Endothelial cell of umbilical vein (primary cell): ENCODE measurements around the gene ADTRP. TPM values are rescaled to one million over a fixed set of nuclear protein-coding genes. Genes with fewer than 3 reads are reported as not detected.

Source experiments
- BruUV-seq: library from RNA; stranded (reverse); fragments of 400-500 nt; replicated peaks from 2 replicates; lab custom pipeline; 2021; lab: Mats Ljungman, UMichigan
- CTCF ChIA-PET: fragments of 300-600, 350-600 bp; sonication (Branson Sonifier 250); formaldehyde crosslinking; loops from one replicate; lab custom pipeline; 2021; ENCODE audit warnings: antibody characterized with exemption, inconsistent platforms; lab: Charles Lee
- POLR2A ChIA-PET: fragments of 300-600, 350-600 bp; sonication (Branson Sonifier 250); formaldehyde crosslinking; loops from one replicate; lab custom pipeline; 2021; ENCODE audit warnings: antibody characterized with exemption, inconsistent platforms; lab: Charles Lee
- DNase-seq: peaks from one replicate; pipeline ENCODE4 v3.0.0-alpha.2; 2011; ENCODE audit warnings: low read depth, low spot score
- FAIRE-seq: peaks from 2 replicates; lab custom pipeline; 2011; peaks lifted over from hg19 to GRCh38; lab: Jason Lieb, UNC
- H2AFZ ChIP-seq: 2 replicates; pipeline ENCODE4 v1.6.0; 2012; ENCODE audit warnings: low read depth, low read length, control low read depth, inconsistent platforms
- H3K27ac ChIP-seq: 2 replicates; pipeline ENCODE4 v1.5.1; 2011; ENCODE audit warnings: low read depth, mild to moderate bottlenecking, control low read depth, low read length, moderate library complexity; ENCODE audit not compliant: insufficient read depth
- H3K27me3 ChIP-seq, 2 experiments: 2 replicates each; pipeline versions ENCODE4 v1.6.0 to v1.6.1; 2011; ENCODE audit warnings: low read length in 2 of 2, mixed read lengths in 1 of 2; ENCODE audit not compliant: control insufficient read depth in 2 of 2, insufficient read depth in 2 of 2
- H3K36me3 ChIP-seq, 2 experiments: 2 replicates in 1 of 2; 3 replicates in 1 of 2; pipeline ENCODE4 v1.5.1; 2011; ENCODE audit warnings: low read length in 2 of 2, mild to moderate bottlenecking in 1 of 2, moderate library complexity in 1 of 2; ENCODE audit not compliant: control insufficient read depth in 2 of 2, insufficient read depth in 2 of 2; ENCODE audit errors: extremely low read depth in 1 of 2
- H3K4me1 ChIP-seq: 3 replicates; pipeline ENCODE4 v1.5.1; 2011; ENCODE audit warnings: mild to moderate bottlenecking, low read length; ENCODE audit not compliant: control insufficient read depth, insufficient read depth; ENCODE audit errors: extremely low read depth
- H3K4me2 ChIP-seq: 2 replicates; pipeline ENCODE4 v1.6.1; 2011; ENCODE audit warnings: low read length, control low read depth, mixed read lengths; ENCODE audit not compliant: insufficient read depth
- H3K4me3 ChIP-seq, 3 experiments: fragments of 200-600 bp in 1 of 3; sonication (generic), shearing (Covaris generic) in 1 of 3; replicated peaks in 1 of 3; 2 replicates each; pipeline ENCODE4 v1.5.1; 2011 to 2016; ENCODE audit warnings: control low read depth in 3 of 3, low read length in 3 of 3, mild to moderate bottlenecking in 2 of 3, inconsistent platforms in 1 of 3, low read depth in 1 of 3, moderate library complexity in 1 of 3; ENCODE audit not compliant: insufficient read depth in 1 of 3
- H3K79me2 ChIP-seq: 2 replicates; pipeline ENCODE4 v1.6.0; 2012; ENCODE audit warnings: low read length, inconsistent platforms; ENCODE audit not compliant: control insufficient read depth, insufficient read depth
- H3K9ac ChIP-seq: replicated peaks from 2 replicates; pipeline ENCODE3; 2011; ENCODE audit warnings: low read length, control low read depth; ENCODE audit not compliant: insufficient read depth; ENCODE audit errors: extremely low read depth
- H3K9me1 ChIP-seq: replicated peaks from 3 replicates; pipeline ENCODE4 v1.6.0; 2011; ENCODE audit warnings: mild to moderate bottlenecking, low read length; ENCODE audit not compliant: control insufficient read depth, insufficient read depth; ENCODE audit errors: extremely low read depth
- H3K9me3 ChIP-seq: replicated peaks from 2 replicates; pipeline ENCODE4 v1.5.1; 2012; ENCODE audit warnings: low read length, inconsistent platforms; ENCODE audit not compliant: control insufficient read depth, insufficient read depth
- H4K20me1 ChIP-seq: replicated peaks from 2 replicates; pipeline ENCODE3; 2011; ENCODE audit warnings: mild to moderate bottlenecking, low read length; ENCODE audit not compliant: control insufficient read depth, insufficient read depth; ENCODE audit errors: extremely low read depth
- EZH2 ChIP-seq: IDR thresholded peaks from 2 replicates; pipeline ENCODE4 v1.6.1; 2012; ENCODE audit warnings: borderline replicate concordance, low read depth, mild to moderate bottlenecking, moderate library complexity, low read length, inconsistent platforms; ENCODE audit not compliant: severe bottlenecking
- FOS ChIP-seq: IDR thresholded peaks from 2 replicates; pipeline ENCODE4 v1.6.1; 2011; ENCODE audit warnings: mild to moderate bottlenecking, low read length, moderate library complexity, borderline replicate concordance; ENCODE audit not compliant: insufficient read depth
- GATA2 ChIP-seq: IDR thresholded peaks from 2 replicates; pipeline ENCODE4 v1.7.0; 2011; ENCODE audit warnings: low read depth, mild to moderate bottlenecking, moderate library complexity, mixed read lengths, low read length; ENCODE audit not compliant: insufficient read length, insufficient read depth
- JUN ChIP-seq: IDR thresholded peaks from 2 replicates; pipeline ENCODE4 v1.6.1; 2011; ENCODE audit warnings: borderline replicate concordance, low read depth; ENCODE audit not compliant: insufficient read length, insufficient read depth
- MYC ChIP-seq: IDR thresholded peaks from one replicate; pipeline ENCODE4 v1.6.1; 2011; ENCODE audit warnings: mild to moderate bottlenecking, low read depth, low read length
- POLR2A ChIP-seq: IDR thresholded peaks from 2 replicates; pipeline ENCODE4 v1.6.1; 2012; ENCODE audit warnings: low read depth, mild to moderate bottlenecking, control low read depth, low read length
- POLR2AphosphoS5 ChIP-seq: IDR thresholded peaks from 2 replicates; pipeline ENCODE4 v1.6.1; 2012; ENCODE audit warnings: low read depth, mild to moderate bottlenecking, control low read depth, low read length, moderate library complexity; ENCODE audit not compliant: insufficient read depth
- dilution Hi-C: fragments of 300-500 bp; cut with MboI; formaldehyde crosslinking; loops from one replicate; pipeline ENCODE4 v1.15.0; 2019; ENCODE audit warnings: low sequenced_read_pairs; ENCODE audit not compliant: extremely low pct_ligation_motif_present
- intact Hi-C: fragments of 100-400 bp; cut with micrococcal nuclease; formaldehyde crosslinking; loops from one replicate; pipeline ENCODE4 v1.10.0; 2022
- polyA plus RNA-seq, 4 experiments: library from polyadenylated mRNA; depleted of rRNA in 3 of 4; stranded (reverse) in 3 of 4; unstranded in 1 of 4; fragments of >200 nt; gene quantifications; 2 replicates each; pipeline versions ENCODE4 v1.2.1 to v1.2.3, GENCODE V29; 2011 to 2012; ENCODE audit warnings: missing spikeins in 1 of 4
- total RNA-seq: library from RNA; stranded (reverse); gene quantifications from 2 replicates; pipeline ENCODE4 v1.2.3, GENCODE V29; 2021
- TF ChIP-seq, protein P1 (sequence below), 2 donors: IDR thresholded peaks; 1 replicate in 1 of 2; 2 replicates in 1 of 2; pipeline ENCODE4 v1.5.1; 2011; ENCODE audit warnings: low read length in 2 of 2, mild to moderate bottlenecking in 2 of 2, moderate library complexity in 2 of 2, control low read depth in 1 of 2, inconsistent platforms in 1 of 2, low read depth in 1 of 2; ENCODE audit not compliant: insufficient read depth in 1 of 2; ENCODE audit errors: extremely low read depth in 1 of 2
- TF ChIP-seq, protein P2 (sequence below): IDR thresholded peaks from 2 replicates; pipeline ENCODE4 v1.6.1; 2011; ENCODE audit not compliant: insufficient read depth, insufficient read length

Gene ADTRP
- total and polyA plus RNA-seq, 2 donors (not counting 3 experiments of a cell fraction or from before 2014, with no cell fraction given): 3.3 to 4.4 TPM

DNA sequence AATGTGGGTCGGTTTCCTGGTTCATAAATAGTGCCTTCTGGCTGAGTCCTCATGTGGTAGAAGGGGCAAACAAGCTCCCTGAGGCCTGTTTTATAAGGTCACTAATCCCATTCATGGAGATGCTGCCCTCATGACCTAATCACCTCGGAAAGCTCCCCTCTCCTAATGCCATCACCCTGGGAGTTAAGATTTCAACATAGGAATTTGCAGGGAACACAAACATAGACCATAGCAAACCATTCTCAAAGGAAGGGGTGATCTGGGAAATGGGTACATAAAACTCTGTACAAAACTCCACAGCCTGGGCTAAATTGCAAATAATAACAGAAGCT is 1.5 kb upstream of the ADTRP start:
- POLR2A ChIA-PET: no interaction called here

DNA sequence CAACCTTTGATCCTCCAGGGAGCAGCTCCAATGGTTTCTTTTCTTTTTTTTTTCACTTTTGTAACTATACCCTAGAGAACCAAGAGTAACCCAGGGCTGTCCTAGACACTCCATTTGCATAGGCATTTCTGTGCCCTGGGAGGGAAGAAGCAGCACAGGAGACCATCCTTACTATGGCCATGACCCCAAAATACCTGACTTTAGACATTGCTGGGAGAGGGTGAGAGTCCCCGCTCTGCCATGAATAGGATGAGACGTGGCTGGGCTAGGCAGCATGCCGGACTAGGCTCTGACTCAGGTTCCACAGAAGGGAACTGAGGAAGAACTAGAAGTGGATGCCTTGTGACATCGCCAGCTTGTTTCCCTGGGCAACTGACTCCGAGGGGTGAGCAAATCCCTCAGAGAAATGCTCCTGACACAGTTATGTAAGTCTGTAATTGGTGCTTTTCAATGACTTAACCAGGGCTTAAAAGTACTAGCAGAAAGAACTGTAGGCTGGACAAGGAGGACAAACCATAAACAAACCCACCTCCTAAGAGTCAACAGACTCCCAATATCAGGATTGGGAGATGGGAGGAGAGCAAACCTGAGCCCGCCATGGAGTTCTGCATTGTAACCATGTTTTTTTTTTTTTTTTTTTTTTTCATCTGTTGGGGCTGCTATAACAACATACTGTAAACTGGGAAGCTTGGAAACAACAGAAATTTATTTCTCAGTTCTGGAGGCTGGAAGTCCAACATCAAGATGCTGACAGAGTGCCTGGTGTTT is 910 bp upstream of the ADTRP start:
- FAIRE-seq: no peak
- ChIA-PET CTCF (interaction anchor here (1.1 kb wide), 1 partner anchor 11 kb away, joined by 3 read pairs; no protein-coding TSS in a partner anchor), POLR2A (interaction anchor here (0.6 kb wide), 1 partner anchor 13 kb away, joined by 3 read pairs; no protein-coding TSS in a partner anchor)
- no peak overlapping the region for H3K4me2 ChIP-seq
- no peaks in the 10 kb centered on the region for H3K9me1 ChIP-seq
- H3K36me3 ChIP-seq: no peaks in the 10 kb centered on the region
- no peak for TF ChIP-seq POLR2AphosphoS5
- TF ChIP-seq MYC: no peak
- TF ChIP-seq POLR2A: no peak
- TF ChIP-seq GATA2: no peak
- TF ChIP-seq JUN: no peak
- TF ChIP-seq, protein P1, sequence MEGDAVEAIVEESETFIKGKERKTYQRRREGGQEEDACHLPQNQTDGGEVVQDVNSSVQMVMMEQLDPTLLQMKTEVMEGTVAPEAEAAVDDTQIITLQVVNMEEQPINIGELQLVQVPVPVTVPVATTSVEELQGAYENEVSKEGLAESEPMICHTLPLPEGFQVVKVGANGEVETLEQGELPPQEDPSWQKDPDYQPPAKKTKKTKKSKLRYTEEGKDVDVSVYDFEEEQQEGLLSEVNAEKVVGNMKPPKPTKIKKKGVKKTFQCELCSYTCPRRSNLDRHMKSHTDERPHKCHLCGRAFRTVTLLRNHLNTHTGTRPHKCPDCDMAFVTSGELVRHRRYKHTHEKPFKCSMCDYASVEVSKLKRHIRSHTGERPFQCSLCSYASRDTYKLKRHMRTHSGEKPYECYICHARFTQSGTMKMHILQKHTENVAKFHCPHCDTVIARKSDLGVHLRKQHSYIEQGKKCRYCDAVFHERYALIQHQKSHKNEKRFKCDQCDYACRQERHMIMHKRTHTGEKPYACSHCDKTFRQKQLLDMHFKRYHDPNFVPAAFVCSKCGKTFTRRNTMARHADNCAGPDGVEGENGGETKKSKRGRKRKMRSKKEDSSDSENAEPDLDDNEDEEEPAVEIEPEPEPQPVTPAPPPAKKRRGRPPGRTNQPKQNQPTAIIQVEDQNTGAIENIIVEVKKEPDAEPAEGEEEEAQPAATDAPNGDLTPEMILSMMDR (IDR thresholded peaks at IDR 0.05; ENCODE audit: extremely low read depth in 1 of 2, insufficient read depth in 1 of 2, low read depth in 1 of 2, low read length in 2 of 2): no peak
- TF ChIP-seq FOS: no peak
- TF ChIP-seq, protein P2, sequence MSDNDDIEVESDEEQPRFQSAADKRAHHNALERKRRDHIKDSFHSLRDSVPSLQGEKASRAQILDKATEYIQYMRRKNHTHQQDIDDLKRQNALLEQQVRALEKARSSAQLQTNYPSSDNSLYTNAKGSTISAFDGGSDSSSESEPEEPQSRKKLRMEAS: no peak
- TF ChIP-seq EZH2: no peak
- dilution Hi-C loops (no loop called here), intact Hi-C loops (no loop called here)
- no peak for DNase-seq
- H3K27ac ChIP-seq: no peak overlapping the region
- H3K27me3 ChIP-seq: peaks cover 0 to 2% of the 10 kb centered on the region in 2 experiments
- no peak overlapping the region for H3K9ac ChIP-seq
- no peaks in the 10 kb centered on the region for H3K9me3 ChIP-seq
- no peaks in the 10 kb centered on the region for H3K79me2 ChIP-seq
- no peak overlapping the region for H3K4me3 ChIP-seq
- no peaks in the 10 kb centered on the region for H3K4me1 ChIP-seq
- H4K20me1 ChIP-seq: no peaks in the 10 kb centered on the region
- BruUV-seq: no TSS peak
- no peak overlapping the region for H2AFZ ChIP-seq

More for the DNA sequence above, 1.5 kb upstream of the ADTRP start:
- H3K4me1 ChIP-seq: no peaks in the 10 kb centered on the region
- peaks cover 0 to 2% of the 10 kb centered on the region in 2 experiments for H3K27me3 ChIP-seq
- CTCF ChIA-PET: no interaction called here
- BruUV-seq: no TSS peak
- DNase-seq (no peak), FAIRE-seq (no peak)
- no peaks in the 10 kb centered on the region for H3K9me3 ChIP-seq
- H3K4me3 ChIP-seq: no peak overlapping the region
- intact Hi-C loops (no loop called here), dilution Hi-C loops (no loop called here)
- no peaks in the 10 kb centered on the region for H3K36me3 ChIP-seq
- H3K27ac ChIP-seq: no peak overlapping the region
- no peaks in the 10 kb centered on the region for H3K9me1 ChIP-seq
- H3K9ac ChIP-seq: no peak overlapping the region
- H2AFZ ChIP-seq: no peak overlapping the region
- no peak for TF ChIP-seq POLR2AphosphoS5
- TF ChIP-seq, protein P1 (IDR thresholded peaks at IDR 0.05; ENCODE audit: extremely low read depth in 1 of 2, insufficient read depth in 1 of 2, low read depth in 1 of 2, low read length in 2 of 2): no peak
- no peak overlapping the region for H3K4me2 ChIP-seq
- H3K79me2 ChIP-seq: no peaks in the 10 kb centered on the region
- no peaks in the 10 kb centered on the region for H4K20me1 ChIP-seq
